H1 (cell line): ENCODE results near the gene PRTG. TPM values are rescaled to one million over a fixed set of nuclear protein-coding genes. Genes with fewer than 3 reads are reported as not detected.

Source experiments
- CTCF ChIA-PET: fragments of 300-600 bp; sonication (Branson Sonifier 250); formaldehyde crosslinking; loops from one replicate; lab custom pipeline; 2021; ENCODE audit not compliant: partially characterized antibody; lab: Charles Lee
- POLR2A ChIA-PET: fragments of 300-600 bp; sonication (Branson Sonifier 250); formaldehyde crosslinking; loops from one replicate; lab custom pipeline; 2021; ENCODE audit warnings: inconsistent platforms; ENCODE audit not compliant: partially characterized antibody; lab: Charles Lee
- DNase-seq, 2 experiments: peaks; one replicate each; pipeline versions ENCODE4 v3.0.0 to v3.0.0-alpha.2; 2010 to 2022; ENCODE audit warnings: low spot score in 2 of 2, low read depth in 1 of 2, mixed read lengths in 1 of 2
- FAIRE-seq: peaks from 2 replicates; lab custom pipeline; 2011; peaks lifted over from hg19 to GRCh38; lab: Jason Lieb, UNC
- H2AFZ ChIP-seq: 2 replicates; pipeline ENCODE4 v1.8.1; 2012; ENCODE audit warnings: low read length, inconsistent platforms
- H2AK5ac ChIP-seq: 2 replicates; pipeline ENCODE4 v1.6.1; 2013; ENCODE audit warnings: low read depth, low read length
- H2BK120ac ChIP-seq: replicated peaks from 2 replicates; pipeline ENCODE3; 2013; ENCODE audit warnings: low read depth, low read length, inconsistent platforms
- H2BK12ac ChIP-seq: 2 replicates; pipeline ENCODE4 v1.6.1; 2013; ENCODE audit warnings: low read depth, low read length
- H2BK15ac ChIP-seq: 2 replicates; pipeline ENCODE4 v1.6.1; 2013; ENCODE audit warnings: low read length
- H2BK20ac ChIP-seq: 2 replicates; pipeline ENCODE4 v1.6.1; 2013; ENCODE audit warnings: low read length
- H2BK5ac ChIP-seq: 2 replicates; pipeline ENCODE4 v1.6.1; 2013; ENCODE audit warnings: low read depth, low read length
- H3K14ac ChIP-seq: 2 replicates; pipeline ENCODE4 v1.6.1; 2013; ENCODE audit warnings: inconsistent platforms; ENCODE audit not compliant: insufficient read length
- H3K18ac ChIP-seq: 2 replicates; pipeline ENCODE4 v1.6.1; 2013; ENCODE audit warnings: low read length; ENCODE audit errors: extremely low read depth
- H3K23ac ChIP-seq: 2 replicates; pipeline ENCODE4 v1.6.1; 2013; ENCODE audit warnings: inconsistent platforms; ENCODE audit not compliant: insufficient read length
- H3K23me2 ChIP-seq: 2 replicates; pipeline ENCODE4 v1.6.1; 2013; ENCODE audit warnings: low read depth, low read length
- H3K27ac ChIP-seq: 2 replicates; pipeline ENCODE4 v1.6.1; 2011; ENCODE audit warnings: low read depth, low read length, inconsistent platforms
- H3K27me3 ChIP-seq, 4 experiments: replicated peaks in 1 of 4; 1 replicate in 1 of 4; 2 replicates in 3 of 4; pipeline versions ENCODE4 v1.6.1 to v1.8.1; 2011 to 2013; ENCODE audit warnings: low read length in 3 of 4, mild to moderate bottlenecking in 3 of 4, inconsistent platforms in 2 of 4, mixed read lengths in 2 of 4, moderate library complexity in 1 of 4; ENCODE audit not compliant: control insufficient read depth in 3 of 4, insufficient read depth in 3 of 4; ENCODE audit errors: extremely low read depth in 1 of 4
- H3K36me3 ChIP-seq, 4 experiments: 2 replicates each; pipeline versions ENCODE4 v1.6.1 to v1.8.1; 2011 to 2013; ENCODE audit warnings: mild to moderate bottlenecking in 4 of 4, low read length in 3 of 4, moderate library complexity in 2 of 4, control low read depth in 1 of 4, inconsistent platforms in 1 of 4; ENCODE audit not compliant: insufficient read depth in 4 of 4, control insufficient read depth in 2 of 4
- H3K4ac ChIP-seq: replicated peaks from 2 replicates; pipeline ENCODE3; 2013; ENCODE audit warnings: low read length, low read depth, mixed read lengths, inconsistent platforms; ENCODE audit not compliant: insufficient read length
- H3K4me1 ChIP-seq, 4 experiments: replicated peaks in 1 of 4; 1 replicate in 1 of 4; 2 replicates in 3 of 4; pipeline versions ENCODE4 v1.6.1 to v1.8.1; 2011 to 2013; ENCODE audit warnings: low read length in 3 of 4, inconsistent platforms in 2 of 4, mixed read lengths in 1 of 4; ENCODE audit not compliant: insufficient read depth in 4 of 4, control insufficient read depth in 3 of 4
- H3K4me2 ChIP-seq, 2 experiments: 2 replicates each; pipeline versions ENCODE4 v1.6.1 to v1.8.1; 2011 to 2013; ENCODE audit warnings: low read depth in 2 of 2, low read length in 2 of 2, control low read depth in 1 of 2, inconsistent platforms in 1 of 2, mild to moderate bottlenecking in 1 of 2; ENCODE audit not compliant: insufficient read depth in 1 of 2
- H3K4me3 ChIP-seq, 4 experiments: fragments of 200-600, 300-600 bp in 1 of 4; sonication (generic), shearing (Covaris generic), sonication (Bioruptor Twin) in 1 of 4; 2 replicates each; pipeline versions ENCODE4 v1.5.1 to v1.8.1; 2011 to 2016; ENCODE audit warnings: low read length in 4 of 4, low read depth in 3 of 4, control low read depth in 2 of 4, inconsistent platforms in 2 of 4, mild to moderate bottlenecking in 2 of 4, mixed read lengths in 1 of 4, moderate library complexity in 1 of 4; ENCODE audit not compliant: insufficient read depth in 2 of 4; ENCODE audit errors: extremely low read depth in 1 of 4
- H3K56ac ChIP-seq: replicated peaks from 2 replicates; pipeline ENCODE3; 2013; ENCODE audit warnings: low read depth, mild to moderate bottlenecking, mixed read lengths, low read length, inconsistent platforms; ENCODE audit not compliant: insufficient read length
- H3K79me1 ChIP-seq: 2 replicates; pipeline ENCODE4 v1.6.1; 2013; ENCODE audit warnings: low read depth, low read length, control low read depth
- H3K79me2 ChIP-seq, 2 experiments: 2 replicates each; pipeline versions ENCODE4 v1.6.1 to v1.8.1; 2012 to 2013; ENCODE audit warnings: low read length in 2 of 2, mild to moderate bottlenecking in 2 of 2, inconsistent platforms in 1 of 2; ENCODE audit not compliant: insufficient read depth in 2 of 2, control insufficient read depth in 1 of 2
- H3K9ac ChIP-seq, 4 experiments: replicated peaks in 1 of 4; 1 replicate in 1 of 4; 2 replicates in 3 of 4; pipeline versions ENCODE4 v1.6.1 to v1.8.1; 2011 to 2013; ENCODE audit warnings: low read depth in 3 of 4, low read length in 3 of 4, control low read depth in 2 of 4, mild to moderate bottlenecking in 2 of 4, moderate library complexity in 2 of 4, inconsistent platforms in 1 of 4; ENCODE audit errors: extremely low read depth in 1 of 4
- H3K9me3 ChIP-seq, 2 experiments: 2 replicates each; pipeline versions ENCODE4 v1.6.1 to v1.8.1; 2012 to 2013; ENCODE audit warnings: mild to moderate bottlenecking in 2 of 2, moderate library complexity in 2 of 2, control low read depth in 1 of 2, inconsistent platforms in 1 of 2, low read depth in 1 of 2, low read length in 1 of 2, mixed read lengths in 1 of 2; ENCODE audit not compliant: insufficient read depth in 2 of 2
- H4K20me1 ChIP-seq, 2 experiments: replicated peaks in 1 of 2; 2 replicates each; pipeline versions ENCODE3 to v1.8.1; 2011 to 2013; ENCODE audit warnings: inconsistent platforms in 2 of 2, low read length in 2 of 2, mild to moderate bottlenecking in 1 of 2; ENCODE audit not compliant: insufficient read depth in 2 of 2, control insufficient read depth in 1 of 2
- H4K5ac ChIP-seq: 2 replicates; pipeline ENCODE4 v1.6.1; 2013; ENCODE audit warnings: low read length, low read depth, mixed read lengths, inconsistent platforms; ENCODE audit not compliant: insufficient read length
- H4K8ac ChIP-seq: 2 replicates; pipeline ENCODE4 v1.8.0; 2013; ENCODE audit warnings: mild to moderate bottlenecking, moderate library complexity, low read length, inconsistent platforms; ENCODE audit not compliant: insufficient read depth; ENCODE audit errors: extremely low read depth
- H4K91ac ChIP-seq: replicated peaks from 2 replicates; pipeline ENCODE3; 2013; ENCODE audit warnings: low read length, mixed read lengths, inconsistent platforms; ENCODE audit not compliant: insufficient read length
- BACH1 ChIP-seq: IDR thresholded peaks from 2 replicates; pipeline ENCODE4 v1.6.1; 2012; ENCODE audit warnings: low read length, improper control_type of control experiment
- BCL11A ChIP-seq, 2 experiments: IDR thresholded peaks; one replicate each; pipeline ENCODE4 v1.6.1; 2011; ENCODE audit warnings: low read depth in 2 of 2, low read length in 2 of 2, mild to moderate bottlenecking in 2 of 2
- CEBPB ChIP-seq: IDR thresholded peaks from 2 replicates; pipeline ENCODE4 v1.6.1; 2012; ENCODE audit warnings: low read depth, low read length
- CTBP2 ChIP-seq: IDR thresholded peaks from 2 replicates; pipeline ENCODE4 v1.7.0; 2011; ENCODE audit warnings: borderline replicate concordance, mild to moderate bottlenecking, moderate library complexity, mixed read lengths, low read length; ENCODE audit not compliant: insufficient read depth, insufficient read length
- JUND ChIP-seq: IDR thresholded peaks from 2 replicates; pipeline ENCODE4 v1.6.1; 2011; ENCODE audit warnings: mild to moderate bottlenecking, improper control_type of control experiment, low read length
- KDM1A ChIP-seq: fragments of 200-600, 300-600 bp; sonication (generic); IDR thresholded peaks from 2 replicates; pipeline ENCODE4 v1.7.1; 2016; ENCODE audit warnings: mild to moderate bottlenecking, low read length, borderline replicate concordance
- MAX ChIP-seq: IDR thresholded peaks from 2 replicates; pipeline ENCODE4 v1.6.1; 2012; ENCODE audit warnings: inconsistent platforms
- NRF1 ChIP-seq: IDR thresholded peaks from 2 replicates; pipeline ENCODE4 v1.6.1; 2011; ENCODE audit warnings: mild to moderate bottlenecking, low read depth, low read length, improper control_type of control experiment
- PHF8 ChIP-seq: fragments of 200-600 bp; sonication (generic); conservative IDR thresholded peaks from 2 replicates; pipeline ENCODE4 v1.7.1; 2012; ENCODE audit warnings: low read depth, mild to moderate bottlenecking, inconsistent platforms, low read length, moderate library complexity
- POLR2A ChIP-seq, 2 experiments: IDR thresholded peaks; 1 replicate in 1 of 2; 2 replicates in 1 of 2; pipeline ENCODE4 v1.6.1; 2011; ENCODE audit warnings: low read depth in 2 of 2, low read length in 2 of 2, mild to moderate bottlenecking in 2 of 2; ENCODE audit errors: control extremely low read depth in 1 of 2
- TCF12 ChIP-seq: IDR thresholded peaks from 2 replicates; pipeline ENCODE4 v1.6.1; 2011; ENCODE audit warnings: low read depth, mild to moderate bottlenecking, low read length
- TEAD4 ChIP-seq: IDR thresholded peaks from 2 replicates; pipeline ENCODE4 v1.6.1; 2012; ENCODE audit warnings: low read depth, low read length, inconsistent platforms, mixed read lengths
- WGBS, 2 experiments: shearing (Covaris generic) in 1 of 2; methylation state at CpG; one replicate each; pipeline versions ENCODE4 v1.1.6 to v1.1.7; 2013 to 2015; ENCODE audit warnings: low lambda C conversion rate in 2 of 2, mixed read lengths in 2 of 2, inconsistent platforms in 1 of 2, low coverage in 1 of 2, missing lambda C conversion rate in 1 of 2; ENCODE audit not compliant: insufficient replicate concordance in 2 of 2, insufficient coverage in 1 of 2, insufficient read length in 1 of 2; ENCODE audit errors: extremely low coverage in 1 of 2, missing lambda C conversion rate in 1 of 2; 5-methylcytosine and 5-hydroxymethylcytosine counted together
- polyA plus RNA-seq, 7 experiments: library from polyadenylated mRNA; depleted of rRNA in 3 of 7; stranded (reverse) in 5 of 7; unstranded in 2 of 7; fragments of >200 nt in 5 of 7; fragments of 200-250 nt in 2 of 7; gene quantifications; 1 replicate in 5 of 7; 2 replicates in 1 of 7; 4 replicates in 1 of 7; pipeline versions ENCODE4 v1.2.1 to v1.2.3, GENCODE V29; 2011 to 2013; ENCODE audit warnings: missing spikeins in 2 of 7, mixed read lengths in 2 of 7
- total RNA-seq: library from RNA; stranded (reverse); fragmentation: NEBNext Ultra II Directional; extraction: Animal tissue kit (Norgen Biotek cat#: 25700); gene quantifications from 2 replicates; pipeline ENCODE4 v1.2.1, GENCODE V29; 2021
- TF ChIP-seq, protein P1 (sequence below): IDR thresholded peaks from 2 replicates; pipeline ENCODE4 v1.6.1; 2012; ENCODE audit warnings: low read length, inconsistent platforms

PRTG gene
- total and polyA plus RNA-seq, 2 of the 8 experiments (the other 6 are each of a cell fraction or from before 2014, with no cell fraction given): 3.1 to 3.2 TPM

- Histone ChIP-seq H3K23me2 (no peaks in the 10 kb centered on the region), H3K4ac (no peak overlapping the region), H3K23ac (no peak overlapping the region), H4K91ac (no peak overlapping the region), H3K4me2 (no peak overlapping the region), H2BK120ac (no peak overlapping the region), H3K18ac (no peak overlapping the region), H2BK15ac (no peak overlapping the region), H3K4me3 (no peak overlapping the region), H3K56ac (no peak overlapping the region), H3K14ac (no peak overlapping the region), H3K27me3 (no peaks in the 10 kb centered on the region), H2BK20ac (no peak overlapping the region), H4K5ac (no peak overlapping the region), H3K27ac (no peak overlapping the region), H4K20me1 (no peaks in the 10 kb centered on the region), H3K9ac (no peak overlapping the region), H3K79me2 (no peaks in the 10 kb centered on the region), H4K8ac (no peak overlapping the region), H3K9me3 (no peaks in the 10 kb centered on the region), H2AFZ (no peak overlapping the region), H3K36me3 (no peaks in the 10 kb centered on the region), H3K4me1 (no peaks in the 10 kb centered on the region), H2AK5ac (no peak overlapping the region), H3K79me1 (no peaks in the 10 kb centered on the region), H2BK12ac (no peak overlapping the region), H2BK5ac (no peak overlapping the region)
- ChIA-PET POLR2A (no interaction called here), CTCF (interaction anchor here (1.1 to 1.4 kb wide), 2 partner anchors 12 to 53 kb away, joined by 3 to 4 read pairs; no protein-coding TSS in a partner anchor)
- DNase-seq: no peak
- no peak for FAIRE-seq
- WGBS, 2 experiments: 93% methylated on average over 2 of the region's 3 CpGs; no CpG with 5 or more reads in 1 of the 2 experiments
- TF ChIP-seq CTBP2 (no peak), CEBPB (no peak), KDM1A (no peak), NRF1 (no peak), MAX (no peak), BCL11A (IDR thresholded peaks at IDR 0.05; ENCODE audit: low read depth in 2 of 2, low read length in 2 of 2) (no peak), BACH1 (no peak), PHF8 (no peak), JUND (no peak), TCF12 (no peak), POLR2A (IDR thresholded peaks at IDR 0.05; ENCODE audit: control extremely low read depth in 1 of 2, low read depth in 2 of 2, low read length in 2 of 2) (no peak), TEAD4 (no peak)
- TF ChIP-seq, protein P1, sequence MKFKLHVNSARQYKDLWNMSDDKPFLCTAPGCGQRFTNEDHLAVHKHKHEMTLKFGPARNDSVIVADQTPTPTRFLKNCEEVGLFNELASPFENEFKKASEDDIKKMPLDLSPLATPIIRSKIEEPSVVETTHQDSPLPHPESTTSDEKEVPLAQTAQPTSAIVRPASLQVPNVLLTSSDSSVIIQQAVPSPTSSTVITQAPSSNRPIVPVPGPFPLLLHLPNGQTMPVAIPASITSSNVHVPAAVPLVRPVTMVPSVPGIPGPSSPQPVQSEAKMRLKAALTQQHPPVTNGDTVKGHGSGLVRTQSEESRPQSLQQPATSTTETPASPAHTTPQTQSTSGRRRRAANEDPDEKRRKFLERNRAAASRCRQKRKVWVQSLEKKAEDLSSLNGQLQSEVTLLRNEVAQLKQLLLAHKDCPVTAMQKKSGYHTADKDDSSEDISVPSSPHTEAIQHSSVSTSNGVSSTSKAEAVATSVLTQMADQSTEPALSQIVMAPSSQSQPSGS: no peak
Observed at GRCh38 chr15:55562601-55563000, 180.4 kb downstream of the PRTG start.
